ENCODE data around the gene FER1L5. TPM values are rescaled to one million over a fixed set of nuclear protein-coding genes. Genes with fewer than 3 reads are reported as not detected.
A peak's percentile ranks its signal among the peaks of the same experiment; 100 is the strongest.

FER1L5 gene
- total RNA-seq, 1 experiment from 2014 or later = 1.2 TPM

DNA sequence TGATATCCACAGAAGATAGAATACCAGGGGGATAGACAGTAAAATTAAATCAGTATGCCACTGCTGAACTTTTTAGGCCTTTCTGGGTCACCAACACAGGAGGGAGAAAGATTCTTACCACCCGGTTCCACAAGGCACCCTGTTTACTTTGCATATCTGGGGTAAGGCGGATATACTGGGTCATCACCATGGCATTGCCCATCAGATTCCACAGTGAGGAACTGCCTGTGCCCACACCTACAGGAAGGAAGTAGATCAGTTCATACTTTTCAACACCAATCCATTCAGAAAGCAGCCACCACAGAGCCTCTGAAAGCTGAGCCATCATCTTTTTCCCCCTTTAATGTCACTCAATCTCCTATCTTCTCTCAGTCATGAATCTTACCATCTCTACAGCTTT is 95.3 kb downstream of the FER1L5 start:
- no peak overlapping the region for H3K4ac ChIP-seq (ENCODE audit: low read depth, low read length)
- H3K79me1 ChIP-seq (ENCODE audit: insufficient read depth, low read depth, low read length, poor library complexity, severe bottlenecking) = no peaks in the 10 kb centered on the region
- H3K4me2 ChIP-seq (ENCODE audit: insufficient read depth, insufficient read length, low read length) = no peak overlapping the region
- no peak overlapping the region for H3K56ac ChIP-seq (ENCODE audit: insufficient read length, low read depth, low read length)
- no peak overlapping the region for H2BK20ac ChIP-seq (ENCODE audit: low read depth, low read length, poor library complexity, severe bottlenecking)
- no peaks in the 10 kb centered on the region for H3K9me3 ChIP-seq (ENCODE audit: control insufficient read depth, low read depth, low read length)
- no peak overlapping the region for H2AK5ac ChIP-seq (ENCODE audit: insufficient read length, low read length)
- no peak overlapping the region for H4K8ac ChIP-seq (replicated peaks; ENCODE audit: insufficient read length, low read depth, low read length)
- no peak overlapping the region for H3K9ac ChIP-seq (ENCODE audit: extremely low read depth, insufficient read length, low read length)
- H4K5ac ChIP-seq (ENCODE audit: insufficient read length, low read depth, low read length) = no peak overlapping the region
- H2AFZ ChIP-seq (ENCODE audit: low read length) = no peak overlapping the region
- H2BK5ac ChIP-seq (ENCODE audit: insufficient read length, low read length) = no peak overlapping the region
- no peak overlapping the region for H2BK12ac ChIP-seq (ENCODE audit: insufficient read length, low read depth, low read length)
- no CpG with 5 or more reads among the region's 2 CpGs for WGBS (ENCODE audit: extremely low coverage, insufficient read length, low lambda C conversion rate)
- H3K23ac ChIP-seq (ENCODE audit: insufficient read length, low read depth, low read length) = no peak overlapping the region
- TF ChIP-seq, protein P1, sequence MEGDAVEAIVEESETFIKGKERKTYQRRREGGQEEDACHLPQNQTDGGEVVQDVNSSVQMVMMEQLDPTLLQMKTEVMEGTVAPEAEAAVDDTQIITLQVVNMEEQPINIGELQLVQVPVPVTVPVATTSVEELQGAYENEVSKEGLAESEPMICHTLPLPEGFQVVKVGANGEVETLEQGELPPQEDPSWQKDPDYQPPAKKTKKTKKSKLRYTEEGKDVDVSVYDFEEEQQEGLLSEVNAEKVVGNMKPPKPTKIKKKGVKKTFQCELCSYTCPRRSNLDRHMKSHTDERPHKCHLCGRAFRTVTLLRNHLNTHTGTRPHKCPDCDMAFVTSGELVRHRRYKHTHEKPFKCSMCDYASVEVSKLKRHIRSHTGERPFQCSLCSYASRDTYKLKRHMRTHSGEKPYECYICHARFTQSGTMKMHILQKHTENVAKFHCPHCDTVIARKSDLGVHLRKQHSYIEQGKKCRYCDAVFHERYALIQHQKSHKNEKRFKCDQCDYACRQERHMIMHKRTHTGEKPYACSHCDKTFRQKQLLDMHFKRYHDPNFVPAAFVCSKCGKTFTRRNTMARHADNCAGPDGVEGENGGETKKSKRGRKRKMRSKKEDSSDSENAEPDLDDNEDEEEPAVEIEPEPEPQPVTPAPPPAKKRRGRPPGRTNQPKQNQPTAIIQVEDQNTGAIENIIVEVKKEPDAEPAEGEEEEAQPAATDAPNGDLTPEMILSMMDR (conservative IDR thresholded peaks at IDR 0.05) = no peak
- Mint-ChIP-seq H3K36me3 (ENCODE audit: insufficient read depth in 1 of 3, low read depth in 3 of 3) (peaks cover 20 to 52% (median 45%) of the 10 kb centered on the region in 3 experiments; a peak in 6 of 7 replicates), H3K4me3 (peak overlapping the region in 1 of 2 experiments; percentile 54; a peak in 2 of 5 replicates), H3K9me3 (no peaks in the 10 kb centered on the region), H3K4me1 (peaks cover 10 to 11% of the 10 kb centered on the region in 2 experiments), H3K27me3 (ENCODE audit: low read depth) (no peaks in the 10 kb centered on the region), H3K27ac (no peak overlapping the region)
- H3K27me3 ChIP-seq (ENCODE audit: insufficient read depth, low read length) = no peaks in the 10 kb centered on the region
- no peak overlapping the region for H3T11ph ChIP-seq (ENCODE audit: low read length)
- H4K20me1 ChIP-seq (ENCODE audit: control insufficient read depth, insufficient read depth, insufficient read length) = no peaks in the 10 kb centered on the region
- no peak overlapping the region for H3K18ac ChIP-seq (ENCODE audit: insufficient read length, low read depth, low read length)
- H4K91ac ChIP-seq (ENCODE audit: insufficient read length, low read depth, low read length) = no peak overlapping the region
- H2BK120ac ChIP-seq (ENCODE audit: low read depth, low read length, poor library complexity, severe bottlenecking) = no peak overlapping the region
- H3K79me2 ChIP-seq (ENCODE audit: insufficient read depth, low read length) = peaks cover 6% of the 10 kb centered on the region; the same call in 1 of the 2 replicates
- H3K14ac ChIP-seq (ENCODE audit: insufficient read depth, low read length) = no peak overlapping the region
- H3K4me1 ChIP-seq (ENCODE audit: insufficient read depth, low read length) = no peaks in the 10 kb centered on the region; the same call in 1 of the 2 replicates
- H2BK15ac ChIP-seq (ENCODE audit: low read depth, low read length) = no peak overlapping the region
- peaks cover 6% of the 10 kb centered on the region for H3K23me2 ChIP-seq (ENCODE audit: insufficient read length, low read depth, low read length, poor library complexity, severe bottlenecking)
- DNase-seq = no peak
- no peak overlapping the region for H3K27ac ChIP-seq (ENCODE audit: insufficient read length, low read depth, low read length)
